Measurements from ENCODE around the gene PGLYRP2.
A peak's percentile ranks its signal among the peaks of the same experiment; 100 is the strongest.

PGLYRP2 gene

GRCh38 chr19:15467734-15468214 lies 11.5 kb downstream of the PGLYRP2 start:
- no peak for DNase-seq (ENCODE audit: low spot score)
- TF ChIP-seq, protein P1, sequence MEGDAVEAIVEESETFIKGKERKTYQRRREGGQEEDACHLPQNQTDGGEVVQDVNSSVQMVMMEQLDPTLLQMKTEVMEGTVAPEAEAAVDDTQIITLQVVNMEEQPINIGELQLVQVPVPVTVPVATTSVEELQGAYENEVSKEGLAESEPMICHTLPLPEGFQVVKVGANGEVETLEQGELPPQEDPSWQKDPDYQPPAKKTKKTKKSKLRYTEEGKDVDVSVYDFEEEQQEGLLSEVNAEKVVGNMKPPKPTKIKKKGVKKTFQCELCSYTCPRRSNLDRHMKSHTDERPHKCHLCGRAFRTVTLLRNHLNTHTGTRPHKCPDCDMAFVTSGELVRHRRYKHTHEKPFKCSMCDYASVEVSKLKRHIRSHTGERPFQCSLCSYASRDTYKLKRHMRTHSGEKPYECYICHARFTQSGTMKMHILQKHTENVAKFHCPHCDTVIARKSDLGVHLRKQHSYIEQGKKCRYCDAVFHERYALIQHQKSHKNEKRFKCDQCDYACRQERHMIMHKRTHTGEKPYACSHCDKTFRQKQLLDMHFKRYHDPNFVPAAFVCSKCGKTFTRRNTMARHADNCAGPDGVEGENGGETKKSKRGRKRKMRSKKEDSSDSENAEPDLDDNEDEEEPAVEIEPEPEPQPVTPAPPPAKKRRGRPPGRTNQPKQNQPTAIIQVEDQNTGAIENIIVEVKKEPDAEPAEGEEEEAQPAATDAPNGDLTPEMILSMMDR (IDR thresholded peaks at IDR 0.05; ENCODE audit: extremely low read depth, missing control alignments) = no peak

DNA sequence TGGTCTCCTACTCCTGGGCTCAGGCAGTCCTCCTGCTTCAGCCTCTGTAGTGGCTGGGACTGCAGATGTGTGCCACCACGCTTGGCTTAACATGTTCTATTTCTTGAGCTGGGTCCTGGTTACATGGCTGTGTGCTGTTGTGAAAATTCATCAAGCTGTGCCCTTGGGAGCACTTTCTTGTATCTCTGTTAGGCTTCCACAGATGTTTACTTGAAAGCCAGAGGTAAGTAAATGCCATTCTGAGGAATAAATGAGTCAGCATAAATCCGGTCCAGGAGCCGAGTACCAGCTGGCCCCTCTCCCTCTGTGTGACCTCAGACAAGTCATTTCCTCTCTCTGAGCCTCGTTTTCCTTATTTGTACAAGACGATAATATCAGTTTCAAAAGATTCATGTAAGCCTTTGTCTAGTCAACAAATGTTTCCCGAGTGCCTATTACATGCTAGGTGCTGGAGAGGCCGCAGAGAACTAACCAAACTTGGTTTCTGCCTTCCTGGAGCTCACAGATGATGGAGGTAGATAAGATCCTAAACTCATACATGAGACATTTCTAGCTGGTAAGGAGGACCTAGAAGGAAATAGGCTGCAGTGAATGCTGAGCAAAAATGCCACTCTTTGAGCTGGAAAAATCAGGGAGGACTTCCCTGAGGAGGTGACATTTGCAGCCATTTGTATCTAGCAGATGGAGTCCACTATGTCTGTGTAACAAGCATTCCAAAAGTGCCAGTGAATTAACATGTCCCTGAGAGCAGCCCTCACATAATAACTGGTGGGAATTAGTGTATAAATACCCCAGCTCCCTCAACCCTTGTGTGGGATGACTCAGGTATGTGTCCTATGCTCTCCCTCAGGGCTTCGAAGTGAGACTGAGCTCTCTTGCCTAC lies 12.2 kb downstream of the PGLYRP2 start:
- peak; percentile 72 for DNase-seq (ENCODE audit: low spot score)

DNA sequence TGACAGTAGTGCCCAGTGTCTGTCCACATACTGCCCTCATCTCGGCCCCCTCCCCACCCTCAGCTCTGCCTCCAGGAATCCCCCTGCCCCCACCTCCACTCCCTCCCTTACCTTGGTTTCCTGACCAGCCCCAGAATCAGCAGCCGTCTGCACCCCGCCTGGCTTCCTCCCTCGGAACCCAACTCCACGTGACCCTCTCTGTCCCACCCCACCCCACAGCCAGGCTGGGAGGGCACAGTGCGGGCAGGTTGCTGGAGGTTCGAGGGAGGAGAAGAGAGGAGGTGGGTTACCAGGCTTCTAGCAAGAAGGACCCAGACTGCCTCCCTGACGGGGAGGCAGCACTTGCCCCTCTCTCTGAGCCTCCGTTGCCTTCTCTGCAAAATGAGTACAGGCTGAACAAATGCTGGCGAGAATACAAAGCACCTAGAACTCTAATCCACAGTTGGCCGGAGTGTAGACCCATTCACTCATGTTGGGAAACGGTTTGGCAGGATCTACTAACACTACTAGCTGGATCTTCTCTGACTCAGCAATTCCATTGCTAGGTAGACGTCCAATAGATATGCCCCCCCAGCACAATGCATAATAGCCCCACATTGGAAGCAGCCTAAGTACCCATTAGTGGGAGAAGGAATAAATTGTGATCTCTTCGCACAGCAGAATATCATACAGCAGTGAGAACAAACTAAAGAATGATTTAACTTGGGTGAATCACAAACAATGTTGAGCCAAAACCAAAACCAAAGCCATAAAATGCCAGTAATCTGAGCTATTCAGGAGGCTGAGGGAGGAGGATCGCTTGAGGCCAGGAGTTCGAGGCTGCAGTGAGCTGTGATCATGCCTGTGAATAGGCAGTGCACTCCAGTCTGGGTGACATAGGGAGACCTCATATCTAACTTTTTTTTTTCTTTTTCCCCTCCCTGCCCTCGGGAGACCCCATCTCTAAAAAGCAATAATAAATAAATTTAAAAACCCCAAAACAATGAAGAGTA lies 14.6 kb downstream of the PGLYRP2 start, which contains the start of gene RASAL3:
RASAL3 (minus strand) TSS at position 151 of the 992 bp plus-strand sequence. CDS start 186 bp downstream, outside the sequence.
- TF ChIP-seq, protein P1 (IDR thresholded peaks at IDR 0.05; ENCODE audit: extremely low read depth, missing control alignments) = no peak
- DNase-seq (ENCODE audit: low spot score) = peak; percentile 81

More for the DNA sequence above, 12.2 kb downstream of the PGLYRP2 start:
- TF ChIP-seq, protein P1 (IDR thresholded peaks at IDR 0.05; ENCODE audit: extremely low read depth, missing control alignments) = no peak

DNA sequence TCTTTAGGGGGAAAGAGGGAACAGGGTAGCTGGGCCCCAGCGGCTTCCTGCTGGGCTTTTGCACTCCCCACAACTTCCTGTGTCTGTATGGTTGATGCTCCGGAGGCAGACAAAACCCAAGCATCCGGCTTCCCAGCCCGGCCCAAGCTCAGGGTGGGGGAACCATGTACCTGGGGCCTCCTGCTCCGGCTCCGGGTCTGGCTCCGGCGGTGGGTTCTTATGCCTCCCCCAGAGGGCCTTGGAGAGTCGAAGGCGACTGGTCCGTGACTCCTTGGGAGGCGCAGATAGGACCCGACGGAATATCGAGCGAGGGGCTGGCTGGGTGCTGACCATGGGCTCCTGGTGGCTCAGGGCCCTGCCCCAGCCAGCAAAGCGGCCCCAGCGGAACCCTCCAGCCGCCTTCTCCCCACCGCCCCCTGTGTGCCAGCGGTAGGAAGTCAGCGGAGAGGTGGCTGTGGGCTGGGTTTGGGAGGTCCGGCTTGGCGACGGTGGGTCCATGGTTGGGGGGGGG lies 15.4 kb downstream of the PGLYRP2 start:
- TF ChIP-seq, protein P1 (IDR thresholded peaks at IDR 0.05; ENCODE audit: extremely low read depth, missing control alignments) = peak; percentile 1
- DNase-seq (ENCODE audit: low spot score) = peak; percentile 79

DNA sequence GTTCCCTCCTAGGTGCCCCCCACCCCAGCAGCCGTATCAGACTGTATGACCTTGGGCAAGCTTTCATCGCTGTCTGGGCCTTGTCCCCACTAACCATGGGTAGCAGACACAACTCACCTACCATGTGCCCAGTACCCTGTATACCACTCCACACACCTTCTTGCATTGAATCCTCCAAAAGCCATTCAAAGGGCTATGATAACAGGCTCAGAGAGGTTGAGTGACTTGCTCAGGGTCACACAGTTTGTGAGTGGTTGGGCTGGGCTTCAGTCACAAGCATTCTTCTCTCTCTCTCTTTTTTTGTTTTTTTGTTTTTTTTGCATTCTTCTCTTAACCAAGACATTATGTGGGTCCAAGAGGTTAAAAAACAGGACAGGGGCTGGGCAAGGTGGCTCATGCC lies 17.6 kb downstream of the PGLYRP2 start:
- TF ChIP-seq, protein P1 (IDR thresholded peaks at IDR 0.05; ENCODE audit: extremely low read depth, missing control alignments) = no peak
- no peak for DNase-seq (ENCODE audit: low spot score)

DNA sequence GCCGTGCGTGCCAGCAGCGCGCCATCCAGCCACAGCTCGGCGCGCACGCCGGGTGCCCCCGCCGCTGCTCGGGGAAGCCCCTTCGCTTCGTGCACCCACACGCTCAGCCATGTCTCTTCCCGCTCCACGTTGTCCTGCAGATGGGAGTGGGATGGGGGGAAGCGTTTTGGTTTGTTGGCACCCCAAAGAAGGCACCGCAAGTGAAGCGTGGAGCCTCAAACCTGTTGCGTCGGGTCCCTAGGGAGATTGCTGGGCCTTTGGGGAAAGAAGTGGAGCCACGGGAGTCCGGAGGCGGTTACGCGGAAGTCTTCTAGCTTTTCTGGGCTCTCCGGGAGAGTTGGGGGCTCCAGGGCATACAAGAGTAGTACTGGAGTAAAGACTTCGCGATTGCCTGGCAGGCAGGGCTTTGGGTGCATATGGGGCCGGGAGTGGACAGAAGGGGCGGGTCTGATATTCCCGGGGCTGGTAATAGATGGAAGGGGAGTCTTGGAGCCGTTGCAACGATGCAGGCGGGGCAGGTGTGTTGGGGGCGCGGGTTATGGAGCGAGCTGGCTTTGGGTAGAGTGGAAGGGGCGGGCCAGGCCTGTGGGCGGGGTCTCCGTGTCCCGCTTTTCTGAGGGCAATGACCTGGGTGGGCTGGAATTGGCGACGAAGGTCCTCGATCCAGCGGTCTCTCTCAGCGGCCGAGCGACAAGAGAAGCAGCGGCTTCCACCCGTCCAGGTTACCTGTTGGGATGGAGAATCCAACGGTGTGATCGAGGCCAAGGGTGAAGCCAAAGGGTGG lies 21.4 kb downstream of the PGLYRP2 start:
- TF ChIP-seq, protein P1 (IDR thresholded peaks at IDR 0.05; ENCODE audit: extremely low read depth, missing control alignments) = no peak
- DNase-seq (ENCODE audit: low spot score) = no peak

All from GM20000 (cell line).